GM18502 (cell line): ENCODE data around the gene CPD.
"Not testable (repeated sequence)": the region's sequence is repeated elsewhere in the genome, so short reads cannot be mapped to it uniquely, and the experiment has no call there.

Source experiments
- ATAC-seq: cut with Tn5 transposase; IDR thresholded peaks from one replicate; pipeline ENCODE4 v1.9.1; 2021; ENCODE audit warnings: mild to moderate bottlenecking; ENCODE audit not compliant: unreplicated experiment, poor library complexity

The CPD gene

GRCh38 chr17:30422171-30422570 lies 43.4 kb downstream of the CPD start:
- no peak for ATAC-seq

GRCh38 chr17:30424471-30424870 lies 45.7 kb downstream of the CPD start:
- ATAC-seq, result no peak

GRCh38 chr17:30426292-30426691 lies 47.6 kb downstream of the CPD start:
- no peak for ATAC-seq

DNA sequence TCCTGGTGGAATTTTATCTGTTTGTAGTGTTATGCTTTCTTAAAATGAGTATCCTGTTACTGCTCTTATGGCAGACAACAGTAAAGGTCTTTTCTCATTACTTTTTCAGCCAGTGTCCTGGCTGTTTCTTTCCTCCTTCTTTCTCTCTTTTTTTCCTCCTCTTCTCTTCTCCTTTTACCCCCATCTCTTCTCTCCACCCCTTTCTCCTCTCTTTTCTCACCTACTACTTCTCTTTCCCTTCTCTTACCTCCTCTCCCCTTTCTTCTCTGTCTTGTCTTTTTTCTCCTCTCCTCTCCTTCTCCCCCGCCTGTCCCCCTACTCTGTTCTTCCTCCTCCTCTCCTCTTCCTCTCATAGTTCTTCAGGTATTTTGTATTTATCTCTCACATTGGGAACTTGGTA lies 48.9 kb downstream of the CPD start:
- ATAC-seq, result no peak

GRCh38 chr17:30429155-30429554 lies 50.4 kb downstream of the CPD start:
- no peak for ATAC-seq

GRCh38 chr17:30433514-30433913 lies 54.8 kb downstream of the CPD start:
- ATAC-seq, result no peak

GRCh38 chr17:30436729-30437128 lies 58.0 kb downstream of the CPD start:
- ATAC-seq, result no peak

- ATAC-seq, result no peak
Measured at GRCh38 chr17:30443721-30444120, 65.0 kb downstream of the CPD start.

DNA sequence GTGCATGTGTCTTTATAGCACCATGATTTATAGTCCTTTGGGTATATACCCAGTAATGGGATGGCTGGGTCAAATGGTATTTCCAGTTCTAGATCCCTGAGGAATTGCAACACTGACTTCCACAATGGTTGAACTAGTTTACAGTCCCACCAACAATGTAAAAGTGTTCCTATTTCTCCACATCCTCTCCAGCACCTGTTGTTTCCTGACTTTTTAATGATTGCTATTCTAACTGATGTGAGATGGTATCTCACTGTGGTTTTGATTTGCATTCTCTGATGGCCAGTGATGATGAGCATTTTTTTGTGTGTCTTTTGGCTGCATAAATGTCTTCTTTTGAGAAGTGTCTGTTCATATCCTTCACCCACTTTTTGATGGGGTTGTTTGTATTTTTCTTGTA lies 67.9 kb downstream of the CPD start:
- ATAC-seq, result not testable (repeated sequence)

GRCh38 chr17:30449480-30449879 lies 70.8 kb downstream of the CPD start:
- ATAC-seq, result no peak

- no peak for ATAC-seq
Measured at GRCh38 chr17:30450125-30451027, 71.6 kb downstream of the CPD start.

DNA sequence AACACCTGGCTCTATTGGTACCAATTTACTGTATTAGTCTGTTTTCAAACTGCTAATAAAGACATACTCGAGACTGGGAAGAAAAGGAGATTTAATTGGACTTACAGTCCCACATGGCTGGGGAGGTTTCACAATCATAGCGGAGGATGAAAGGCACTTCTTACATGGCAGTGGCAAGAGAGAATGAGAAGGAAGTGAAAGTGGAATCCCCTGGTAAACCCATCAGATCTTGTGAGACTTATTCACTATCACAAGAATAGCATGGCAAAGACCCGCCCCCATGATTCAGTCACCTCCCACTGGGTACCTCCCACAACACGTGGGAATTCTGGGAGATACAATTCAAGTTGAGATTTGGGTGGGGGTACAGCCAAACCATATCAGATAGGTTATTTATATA lies 75.9 kb downstream of the CPD start:
- ATAC-seq, result no peak

GRCh38 chr17:30458371-30458770 lies 79.6 kb downstream of the CPD start:
- ATAC-seq, result no peak

DNA sequence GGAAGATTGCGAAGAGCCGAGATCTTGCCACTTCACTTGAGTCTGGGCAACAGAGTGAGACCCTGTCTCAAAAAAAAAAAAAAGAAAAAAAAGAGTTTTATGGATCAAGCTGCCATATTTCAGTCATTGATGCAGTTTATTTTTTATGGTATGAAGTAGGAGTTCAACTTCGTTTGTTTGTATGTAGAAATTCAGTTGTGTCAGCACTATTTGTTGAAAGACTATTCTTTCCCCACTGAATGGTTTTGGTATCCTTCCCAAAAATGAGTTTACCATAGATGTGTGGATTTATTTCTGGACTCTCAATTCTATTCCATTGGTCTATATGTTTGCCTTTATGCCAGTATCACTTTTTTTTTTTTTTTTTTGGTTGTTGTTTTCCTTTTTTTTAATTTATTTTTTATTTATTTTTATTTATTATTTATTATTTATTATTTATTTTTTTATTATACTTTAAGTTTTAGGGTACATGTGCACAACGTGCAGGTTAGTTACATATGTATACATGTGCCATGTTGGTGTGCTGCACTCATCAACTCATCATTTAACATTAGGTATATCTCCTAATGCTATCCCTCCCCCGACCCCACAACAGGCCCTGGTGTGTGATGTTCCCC lies 80.2 kb downstream of the CPD start:
- not testable (repeated sequence) for ATAC-seq

DNA sequence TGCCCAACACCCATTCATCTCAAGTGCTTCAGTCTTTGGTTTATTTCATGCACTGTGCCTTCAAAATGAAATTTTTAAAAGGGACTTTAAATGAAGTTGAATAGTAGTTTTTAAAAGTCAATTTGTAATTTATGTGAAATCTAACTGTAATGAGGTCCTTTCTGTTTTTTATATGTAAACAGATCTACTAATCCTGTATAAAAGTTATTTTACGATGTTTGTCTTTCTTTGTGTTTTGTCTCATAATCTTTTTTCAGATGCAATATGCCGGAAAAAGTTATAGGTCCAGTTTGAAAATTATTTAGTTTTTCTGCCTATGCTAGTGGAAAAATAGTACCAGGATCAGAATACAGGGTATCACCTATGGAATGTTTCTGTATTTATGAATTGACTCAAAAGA lies 89.7 kb downstream of the CPD start:
- no peak for ATAC-seq

DNA sequence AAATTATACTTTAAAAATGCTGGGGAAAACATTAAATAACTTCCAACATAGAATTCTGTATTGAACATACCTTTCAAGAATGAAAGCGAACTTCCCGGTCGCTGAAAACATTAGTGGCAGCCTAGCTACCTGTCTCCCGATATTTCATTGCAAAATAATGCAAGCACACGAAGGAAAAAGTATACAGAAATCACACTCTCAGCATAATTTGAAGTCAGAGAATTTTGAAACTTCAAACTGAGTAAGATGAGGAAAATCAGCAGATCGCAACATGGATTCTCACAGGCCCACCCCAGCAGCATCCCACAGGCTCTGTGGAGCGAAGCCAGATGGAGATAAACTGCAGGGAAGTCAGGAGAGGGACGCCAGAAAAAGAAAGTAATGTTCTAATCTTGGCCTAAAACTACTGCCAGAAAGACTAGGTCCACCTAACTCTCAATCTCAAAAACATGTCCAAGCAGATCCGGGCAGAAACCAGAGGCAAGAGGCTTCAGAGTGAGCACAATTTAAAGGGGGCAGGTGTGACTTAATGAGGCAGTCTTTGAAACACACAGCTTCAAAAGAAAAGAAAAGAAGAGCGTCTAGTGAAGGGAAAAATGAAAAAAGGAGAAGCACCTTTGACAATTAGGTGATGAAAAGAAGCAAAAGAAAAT lies 93.6 kb downstream of the CPD start:
- ATAC-seq, result no peak

DNA sequence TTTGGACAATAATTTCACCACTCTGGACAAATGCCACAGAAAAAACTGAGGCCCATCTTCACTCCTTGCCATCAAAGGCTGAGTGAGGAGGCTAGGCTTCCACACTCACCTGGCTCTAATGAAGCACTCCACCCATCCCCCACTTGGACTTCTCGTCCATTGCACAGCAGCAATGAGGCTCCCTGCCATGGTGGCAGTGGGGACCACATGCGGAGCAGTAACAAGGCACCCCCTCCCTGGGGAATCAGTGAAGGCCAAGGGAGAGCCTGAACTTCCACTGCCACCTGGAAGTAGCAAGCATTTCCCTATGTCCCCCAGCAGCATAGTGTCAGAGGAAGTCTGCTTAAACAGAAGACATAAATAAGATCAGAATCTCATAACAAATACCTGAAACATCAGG lies 96.5 kb downstream of the CPD start:
- no peak for ATAC-seq

DNA sequence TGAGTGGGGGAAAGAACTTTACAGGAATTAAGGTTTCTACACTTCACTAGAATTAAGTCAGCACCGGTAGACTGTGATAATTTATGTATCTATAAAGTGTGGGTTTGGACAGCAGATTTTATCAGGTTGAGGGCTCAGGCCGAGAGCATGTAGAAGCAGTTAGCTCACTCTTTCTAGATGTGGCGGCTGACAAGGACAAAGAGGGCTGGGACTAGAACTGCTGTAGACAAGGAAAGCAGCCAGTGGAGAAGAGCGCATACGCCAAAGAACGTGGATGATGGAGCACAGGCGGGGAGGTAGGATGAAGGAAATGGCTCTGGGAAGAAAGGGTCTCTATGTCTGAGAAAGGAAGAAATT lies 98.0 kb downstream of the CPD start:
- peak; percentile 26 for ATAC-seq

GRCh38 chr17:30477083-30477773 lies 98.5 kb downstream of the CPD start, which contains the start of gene GOSR1:
GOSR1 (plus strand) TSS chr17:30477408; CDS start chr17:30477434, 26 bp downstream.
- peak; percentile 91 for ATAC-seq

GRCh38 chr17:30477774-30478115 lies 99.0 kb downstream of the CPD start:
- peak; percentile 26 for ATAC-seq

- ATAC-seq, result no peak
Measured at GRCh38 chr17:30482555-30482954, 103.8 kb downstream of the CPD start.
